ENCODE results near the gene ZP1. TPM values are rescaled to one million over a fixed set of nuclear protein-coding genes. Genes with fewer than 3 reads are reported as not detected.

The ZP1 gene
- total RNA-seq, 4 donors from 2014 or later = 0.26 TPM; not detected in 3

- intact Hi-C loops (cut with DNase I) = loop anchor here (5.0 kb wide), 1 partner anchor 287 kb away; no protein-coding TSS in a partner anchor
These were observed 26.6 kb upstream of the ZP1 start for GRCh38 chr11:60840470-60841430.

GRCh38 chr11:60841797-60842667 lies 25.3 kb upstream of the ZP1 start, which contains the start of gene CCDC86:
Gene CCDC86, plus strand, starts transcription at chr11:60842113. Its CDS starts 12 bp downstream, at chr11:60842125.
- Histone ChIP-seq H3K4me3 (peak within 1 kb of the TSS; percentile 68 to 92 (median 81)), H3K27me3 (no peaks in the 10 kb centered on the region), H3K4me1 (peaks cover 40 to 54% (median 47%) of the 10 kb centered on the region in 4 donors), H3K27ac (replicated peaks in 1 of 4) (peak within 1 kb of the TSS; percentile 69 to 76 (median 70)), H3K36me3 (peaks cover under 1 to 8% (median 1%) of the 10 kb centered on the region in 4 donors), H3K9me3 (no peaks in the 10 kb centered on the region)
- intact Hi-C loops (cut with DNase I) = loop anchor here (5.0 kb wide), 1 partner anchor 285 kb away; no protein-coding TSS in a partner anchor
- TF ChIP-seq EP300 (IDR thresholded peaks at IDR 0.05) (no peak), POLR2AphosphoS5 (IDR thresholded peaks at IDR 0.05) (peak; percentile 81 to 96), CTCF (IDR thresholded peaks at IDR 0.05) (peak in 1 of 3 experiments; percentile 40), POLR2A (IDR thresholded peaks at IDR 0.05; ENCODE audit: low read depth) (no peak)
- 0% methylated on average over 14 of the region's 57 CpGs for WGBS
- peak; percentile 100 for DNase-seq (ENCODE audit: extremely low spot score)

More at GRCh38 chr11:60840470-60841430, 26.6 kb upstream of the ZP1 start:
- Histone ChIP-seq H3K27me3 (no peaks in the 10 kb centered on the region), H3K4me3 (peak overlapping the region in 3 of 4 donors; percentile 68 to 92 (median 74)), H3K9me3 (no peaks in the 10 kb centered on the region), H3K4me1 (peaks cover 40 to 54% (median 47%) of the 10 kb centered on the region in 4 donors), H3K27ac (replicated peaks in 1 of 4) (peak overlapping the region; percentile 69 to 76 (median 70)), H3K36me3 (peaks cover 0 to 5% (median 0%) of the 10 kb centered on the region in 4 donors)
- WGBS = 64% methylated on average over 13 of the region's 14 CpGs
- no peak for DNase-seq (ENCODE audit: extremely low spot score)
- no peak for TF ChIP-seq POLR2A (IDR thresholded peaks at IDR 0.05; ENCODE audit: low read depth)
- TF ChIP-seq CTCF (IDR thresholded peaks at IDR 0.05) = no peak
- TF ChIP-seq POLR2AphosphoS5 (IDR thresholded peaks at IDR 0.05) = no peak
- no peak for TF ChIP-seq EP300 (IDR thresholded peaks at IDR 0.05)

- Histone ChIP-seq H3K4me1 (peaks cover 40 to 54% (median 47%) of the 10 kb centered on the region in 4 donors), H3K9me3 (no peaks in the 10 kb centered on the region), H3K36me3 (peaks cover 9 to 17% (median 10%) of the 10 kb centered on the region in 4 donors), H3K4me3 (peak overlapping the region; percentile 68 to 92 (median 81)), H3K27ac (replicated peaks in 1 of 4) (peak overlapping the region; percentile 69 to 76 (median 70)), H3K27me3 (no peaks in the 10 kb centered on the region)
- no peak for DNase-seq (ENCODE audit: extremely low spot score)
- TF ChIP-seq POLR2AphosphoS5 (IDR thresholded peaks at IDR 0.05) (no peak), EP300 (IDR thresholded peaks at IDR 0.05) (no peak), CTCF (IDR thresholded peaks at IDR 0.05) (no peak), POLR2A (IDR thresholded peaks at IDR 0.05; ENCODE audit: low read depth) (no peak)
- 21% methylated on average over 19 of the region's 23 CpGs for WGBS
- intact Hi-C loops (cut with DNase I) = loop anchor here (5.0 kb wide), 1 partner anchor 284 kb away; no protein-coding TSS in a partner anchor
These were observed 24.4 kb upstream of the ZP1 start for GRCh38 chr11:60842668-60843600.

All from esophagus muscularis mucosa (tissue), 4 donors.